Nephron (organoid): ENCODE results near the gene OTUB1.

Source experiments
- H3K27ac Mint-ChIP-seq, 3 experiments: 2 replicates each; pipeline ENCODE4 v1.8.0; 2020; ENCODE audit warnings: mixed read lengths in 3 of 3, mild to moderate bottlenecking in 2 of 3, moderate library complexity in 1 of 3
- H3K27me3 Mint-ChIP-seq: 2 replicates; pipeline ENCODE4 v1.8.0; 2021; ENCODE audit warnings: low read depth, mild to moderate bottlenecking, moderate library complexity, mixed read lengths
- H3K36me3 Mint-ChIP-seq: 2 replicates; pipeline ENCODE4 v1.8.0; 2020; ENCODE audit warnings: low read depth, mixed read lengths
- H3K4me1 Mint-ChIP-seq: 2 replicates; pipeline ENCODE4 v1.8.0; 2020; ENCODE audit warnings: mixed read lengths
- H3K4me3 Mint-ChIP-seq, 3 experiments: 2 replicates each; pipeline ENCODE4 v1.8.0; 2020; ENCODE audit warnings: mild to moderate bottlenecking in 3 of 3, mixed read lengths in 3 of 3, moderate library complexity in 2 of 3
- H3K9me3 Mint-ChIP-seq: 2 replicates; pipeline ENCODE4 v1.8.0; 2020; ENCODE audit warnings: mixed read lengths
- CTCF ChIP-seq, 3 experiments: fragments of 200-600 bp; sonication (generic); IDR thresholded peaks; one replicate each; pipeline ENCODE4 v1.5.0; 2021; ENCODE audit warnings: antibody characterized with exemption in 3 of 3; ENCODE audit not compliant: unreplicated experiment in 3 of 3

Gene OTUB1

GRCh38 chr11:63986156-63986931, at the start of gene OTUB1:
Gene OTUB1, plus strand, starts transcription at chr11:63986438. Its CDS starts 19 bp downstream, at chr11:63986457.
- Mint-ChIP-seq H3K27me3 (no peaks in the 10 kb centered on the region), H3K4me3 (peak within 1 kb of the TSS; percentile 97 to 100 (median 99)), H3K4me1 (peaks cover 20% of the 10 kb centered on the region), H3K9me3 (no peaks in the 10 kb centered on the region), H3K27ac (peak within 1 kb of the TSS; percentile 86 to 97 (median 95)), H3K36me3 (peaks cover 24% of the 10 kb centered on the region)
- TF ChIP-seq CTCF (IDR thresholded peaks at IDR 0.05; ENCODE audit: unreplicated experiment in 3 of 3), result no peak

- H3K4me1 Mint-ChIP-seq, result peaks cover 29% of the 10 kb centered on the region
- H3K27me3 Mint-ChIP-seq, result no peaks in the 10 kb centered on the region
- TF ChIP-seq CTCF (IDR thresholded peaks at IDR 0.05; ENCODE audit: unreplicated experiment in 3 of 3), result no peak
- H3K36me3 Mint-ChIP-seq, result no peaks in the 10 kb centered on the region
- peak overlapping the region; percentile 86 to 95 (median 91) for H3K4me3 Mint-ChIP-seq
- H3K27ac Mint-ChIP-seq, result peak overlapping the region; percentile 69 to 90 (median 78)
- no peaks in the 10 kb centered on the region for H3K9me3 Mint-ChIP-seq
Measured at GRCh38 chr11:63937713-63938478, 48.3 kb upstream of the OTUB1 start.

GRCh38 chr11:63938479-63939396, 47.5 kb upstream of the OTUB1 start, which contains the start of gene NAA40:
Gene NAA40, plus strand, starts transcription at chr11:63939002. Its CDS starts 95 bp downstream, at chr11:63939097.
- peak within 1 kb of the TSS; percentile 69 to 90 (median 79) for H3K27ac Mint-ChIP-seq
- no peaks in the 10 kb centered on the region for H3K9me3 Mint-ChIP-seq
- TF ChIP-seq CTCF (IDR thresholded peaks at IDR 0.05; ENCODE audit: unreplicated experiment in 3 of 3), result no peak
- no peaks in the 10 kb centered on the region for H3K36me3 Mint-ChIP-seq
- peak within 1 kb of the TSS; percentile 86 to 95 (median 91) for H3K4me3 Mint-ChIP-seq
- no peaks in the 10 kb centered on the region for H3K27me3 Mint-ChIP-seq
- H3K4me1 Mint-ChIP-seq, result peaks cover 30% of the 10 kb centered on the region

- TF ChIP-seq CTCF (IDR thresholded peaks at IDR 0.05; ENCODE audit: unreplicated experiment in 3 of 3), result no peak
- Mint-ChIP-seq H3K27ac (peak overlapping the region; percentile 60 to 81 (median 79)), H3K9me3 (no peaks in the 10 kb centered on the region), H3K4me3 (peak overlapping the region; percentile 86 to 95 (median 91)), H3K27me3 (no peaks in the 10 kb centered on the region), H3K36me3 (no peaks in the 10 kb centered on the region), H3K4me1 (peaks cover 37% of the 10 kb centered on the region)
Measured at GRCh38 chr11:63939397-63939891, 46.8 kb upstream of the OTUB1 start.

GRCh38 chr11:63940786-63941185, 45.5 kb upstream of the OTUB1 start:
- no peaks in the 10 kb centered on the region for H3K9me3 Mint-ChIP-seq
- no peaks in the 10 kb centered on the region for H3K27me3 Mint-ChIP-seq
- peak overlapping the region in 2 of 3 experiments; percentile 45 to 74 for H3K27ac Mint-ChIP-seq
- peak overlapping the region; percentile 81 to 86 (median 82) for H3K4me3 Mint-ChIP-seq
- H3K4me1 Mint-ChIP-seq, result peaks cover 48% of the 10 kb centered on the region
- no peak for TF ChIP-seq CTCF (IDR thresholded peaks at IDR 0.05; ENCODE audit: unreplicated experiment in 3 of 3)
- H3K36me3 Mint-ChIP-seq, result peaks cover under 1% of the 10 kb centered on the region
